DND-41 (cell line): ENCODE data around the gene CRYBB2.

ENCODE experiments used
- ATAC-seq: fragments of 200-7000 bp; cut with Tn5 transposase; 3 replicates; pipeline ENCODE4 v1.9.1; 2021; ENCODE audit warnings: low read depth; ENCODE audit not compliant: insufficient read depth
- DNase-seq: peaks from one replicate; pipeline ENCODE4 v3.0.0-alpha.2; 2020
- H2AFZ ChIP-seq: 2 replicates; pipeline ENCODE4 v1.6.0; 2012; ENCODE audit warnings: low read depth, low read length
- H3K27ac ChIP-seq: 2 replicates; pipeline ENCODE4 v1.5.1; 2012; ENCODE audit warnings: low read length, inconsistent platforms
- H3K27me3 ChIP-seq: fragments of 200-600 bp; sonication (generic); 2 replicates; pipeline ENCODE4 v1.6.0; 2012; ENCODE audit warnings: low read length, mild to moderate bottlenecking, inconsistent platforms; ENCODE audit not compliant: insufficient read depth, poor library complexity
- H3K36me3 ChIP-seq: 2 replicates; pipeline ENCODE4 v1.5.1; 2012; ENCODE audit warnings: low read length, inconsistent platforms; ENCODE audit not compliant: insufficient read depth
- H3K4me1 ChIP-seq: 2 replicates; pipeline ENCODE4 v1.5.1; 2012; ENCODE audit warnings: mild to moderate bottlenecking, low read length; ENCODE audit not compliant: insufficient read depth
- H3K4me2 ChIP-seq: 2 replicates; pipeline ENCODE4 v1.6.0; 2012; ENCODE audit warnings: mild to moderate bottlenecking, moderate library complexity, low read length, inconsistent platforms; ENCODE audit not compliant: insufficient read depth
- H3K4me3 ChIP-seq, 2 experiments: fragments of 200-600 bp in 1 of 2; shearing (Covaris generic) in 1 of 2; 2 replicates each; pipeline ENCODE4 v1.5.1; 2012 to 2016; ENCODE audit warnings: inconsistent platforms in 2 of 2, low read length in 2 of 2, mild to moderate bottlenecking in 2 of 2, low read depth in 1 of 2, moderate library complexity in 1 of 2
- H3K79me2 ChIP-seq: 2 replicates; pipeline ENCODE4 v1.6.0; 2012; ENCODE audit warnings: low read length, inconsistent platforms; ENCODE audit not compliant: insufficient read depth
- H3K9ac ChIP-seq: 2 replicates; pipeline ENCODE4 v1.6.0; 2012; ENCODE audit warnings: low read depth, mild to moderate bottlenecking, inconsistent platforms, low read length, moderate library complexity
- H3K9me3 ChIP-seq: 2 replicates; pipeline ENCODE4 v1.5.1; 2012; ENCODE audit warnings: low read length, moderate library complexity, mild to moderate bottlenecking, inconsistent platforms; ENCODE audit not compliant: insufficient read depth, severe bottlenecking
- H4K20me1 ChIP-seq: 2 replicates; pipeline ENCODE4 v1.6.0; 2012; ENCODE audit warnings: low read length; ENCODE audit not compliant: insufficient read depth
- EZH2 ChIP-seq: IDR thresholded peaks from 3 replicates; pipeline ENCODE4 v1.6.1; 2012; ENCODE audit warnings: borderline replicate concordance, low read depth, mild to moderate bottlenecking, moderate library complexity, low read length, inconsistent platforms; ENCODE audit not compliant: severe bottlenecking
- TF ChIP-seq, protein P1 (sequence below): IDR thresholded peaks from 2 replicates; pipeline ENCODE4 v1.5.1; 2012; ENCODE audit warnings: borderline replicate concordance, low read length, moderate library complexity, mild to moderate bottlenecking; ENCODE audit not compliant: poor library complexity, severe bottlenecking; ENCODE audit errors: extremely low read depth

Gene CRYBB2

DNA sequence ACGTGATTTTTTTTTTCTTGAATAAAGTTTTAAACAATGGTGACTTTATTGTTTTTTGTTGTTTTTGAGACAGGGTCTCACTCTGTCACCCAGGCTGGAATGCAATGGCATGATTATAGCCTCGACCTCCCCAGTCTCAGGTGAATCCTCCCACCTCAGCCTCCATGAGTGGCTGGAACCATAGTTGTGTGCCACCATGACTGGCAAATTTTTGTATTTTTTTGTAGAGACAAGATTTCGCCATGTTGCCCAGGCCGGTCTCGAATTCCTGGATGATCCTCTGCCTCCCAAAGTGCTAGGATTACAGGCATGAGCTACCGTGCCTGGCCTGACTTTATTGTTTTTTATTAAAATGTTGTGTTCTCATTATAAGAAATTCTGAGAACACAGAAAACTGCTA, 32.0 kb upstream of the CRYBB2 start:
- H3K27ac ChIP-seq = no peak overlapping the region
- H3K27me3 ChIP-seq = no peaks in the 10 kb centered on the region
- no peak overlapping the region for H3K4me3 ChIP-seq
- no peaks in the 10 kb centered on the region for H4K20me1 ChIP-seq
- no peak for ATAC-seq
- no peak overlapping the region for H3K4me2 ChIP-seq
- no peaks in the 10 kb centered on the region for H3K36me3 ChIP-seq
- no peak overlapping the region for H2AFZ ChIP-seq
- no peaks in the 10 kb centered on the region for H3K4me1 ChIP-seq
- no peaks in the 10 kb centered on the region for H3K79me2 ChIP-seq
- no peaks in the 10 kb centered on the region for H3K9me3 ChIP-seq
- H3K9ac ChIP-seq = no peak overlapping the region
- TF ChIP-seq, protein P1, sequence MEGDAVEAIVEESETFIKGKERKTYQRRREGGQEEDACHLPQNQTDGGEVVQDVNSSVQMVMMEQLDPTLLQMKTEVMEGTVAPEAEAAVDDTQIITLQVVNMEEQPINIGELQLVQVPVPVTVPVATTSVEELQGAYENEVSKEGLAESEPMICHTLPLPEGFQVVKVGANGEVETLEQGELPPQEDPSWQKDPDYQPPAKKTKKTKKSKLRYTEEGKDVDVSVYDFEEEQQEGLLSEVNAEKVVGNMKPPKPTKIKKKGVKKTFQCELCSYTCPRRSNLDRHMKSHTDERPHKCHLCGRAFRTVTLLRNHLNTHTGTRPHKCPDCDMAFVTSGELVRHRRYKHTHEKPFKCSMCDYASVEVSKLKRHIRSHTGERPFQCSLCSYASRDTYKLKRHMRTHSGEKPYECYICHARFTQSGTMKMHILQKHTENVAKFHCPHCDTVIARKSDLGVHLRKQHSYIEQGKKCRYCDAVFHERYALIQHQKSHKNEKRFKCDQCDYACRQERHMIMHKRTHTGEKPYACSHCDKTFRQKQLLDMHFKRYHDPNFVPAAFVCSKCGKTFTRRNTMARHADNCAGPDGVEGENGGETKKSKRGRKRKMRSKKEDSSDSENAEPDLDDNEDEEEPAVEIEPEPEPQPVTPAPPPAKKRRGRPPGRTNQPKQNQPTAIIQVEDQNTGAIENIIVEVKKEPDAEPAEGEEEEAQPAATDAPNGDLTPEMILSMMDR = no peak
- TF ChIP-seq EZH2 = no peak
- no peak for DNase-seq

DNA sequence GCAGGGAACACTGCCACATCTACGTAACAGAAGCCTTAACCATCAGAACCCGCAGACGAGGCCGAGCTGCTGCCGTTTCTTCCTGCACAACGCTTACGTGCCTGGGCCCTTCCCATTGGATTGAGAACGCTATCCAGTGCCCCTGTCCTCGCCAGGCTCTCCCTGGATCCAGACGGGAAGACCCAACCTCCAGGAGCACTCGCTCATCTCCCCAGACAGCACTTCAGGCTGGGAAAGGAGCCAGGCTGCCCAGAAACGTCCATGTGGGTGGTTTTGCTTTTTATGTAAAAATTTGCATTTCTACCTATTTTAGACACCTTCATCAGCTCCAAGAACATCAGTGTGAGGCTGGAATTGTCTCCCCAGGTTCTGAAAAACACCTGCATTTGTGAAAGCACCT, 27.0 kb upstream of the CRYBB2 start:
- no peaks in the 10 kb centered on the region for H3K4me1 ChIP-seq
- no peaks in the 10 kb centered on the region for H3K36me3 ChIP-seq
- TF ChIP-seq, protein P1 = no peak
- no peak for TF ChIP-seq EZH2
- H3K4me2 ChIP-seq = no peak overlapping the region
- no peaks in the 10 kb centered on the region for H3K27me3 ChIP-seq
- H3K9me3 ChIP-seq = no peaks in the 10 kb centered on the region
- no peak overlapping the region for H3K4me3 ChIP-seq
- no peaks in the 10 kb centered on the region for H3K79me2 ChIP-seq
- no peak overlapping the region for H3K27ac ChIP-seq
- DNase-seq (no peak), ATAC-seq (no peak)
- no peaks in the 10 kb centered on the region for H4K20me1 ChIP-seq
- H3K9ac ChIP-seq = no peak overlapping the region
- H2AFZ ChIP-seq = no peak overlapping the region

DNA sequence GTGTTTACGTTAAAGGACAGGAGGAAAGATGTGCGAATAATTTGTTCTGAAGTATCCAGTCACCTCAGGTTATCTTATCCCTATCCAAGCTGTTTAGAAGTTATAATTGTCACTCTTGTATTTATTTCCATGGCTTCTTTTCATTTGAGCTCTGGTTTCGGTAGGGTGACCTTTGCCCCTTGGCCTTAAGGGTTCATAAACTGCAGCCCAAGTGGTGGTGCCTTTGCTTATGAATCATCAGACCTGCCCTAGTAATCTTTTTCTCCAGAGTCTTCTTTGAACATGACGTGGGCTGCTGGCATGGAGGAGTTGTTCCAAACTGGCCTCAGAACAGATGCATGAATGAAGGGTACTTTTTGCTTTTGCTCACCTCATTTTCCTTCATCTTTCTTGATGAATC, 26.3 kb upstream of the CRYBB2 start:
- DNase-seq (no peak), ATAC-seq (no peak)
- TF ChIP-seq, protein P1 = no peak
- no peak for TF ChIP-seq EZH2
- no peaks in the 10 kb centered on the region for H3K9me3 ChIP-seq
- H3K4me2 ChIP-seq = no peak overlapping the region
- no peak overlapping the region for H3K4me3 ChIP-seq
- H3K79me2 ChIP-seq = no peaks in the 10 kb centered on the region
- H3K27ac ChIP-seq = no peak overlapping the region
- 0 out of 2 replicates have a peak, but pooled peaks cover 4% of the 10 kb centered on the region for H4K20me1 ChIP-seq
- H3K4me1 ChIP-seq = no peaks in the 10 kb centered on the region
- no peaks in the 10 kb centered on the region for H3K36me3 ChIP-seq
- no peak overlapping the region for H2AFZ ChIP-seq
- no peaks in the 10 kb centered on the region for H3K27me3 ChIP-seq
- no peak overlapping the region for H3K9ac ChIP-seq

DNA sequence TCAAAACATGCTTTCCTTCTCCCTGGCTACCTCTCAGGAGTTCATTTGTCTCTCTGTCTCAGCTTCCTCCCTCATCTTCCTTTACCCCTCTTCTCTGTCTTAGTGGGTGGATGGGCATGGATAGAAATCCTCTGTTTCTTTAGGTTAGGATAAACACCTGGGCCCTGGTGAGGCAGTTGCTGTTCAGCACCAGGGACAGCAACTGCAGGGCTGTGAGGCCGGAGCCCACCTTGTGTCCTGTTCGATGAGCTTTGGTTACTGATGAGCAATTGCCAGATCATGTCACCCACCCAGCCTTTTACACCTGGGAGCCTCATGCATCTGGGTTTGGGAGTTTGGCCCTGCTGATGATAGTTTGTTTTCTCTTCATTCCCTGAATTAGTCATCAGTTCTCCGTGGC, 25.9 kb upstream of the CRYBB2 start:
- Histone ChIP-seq H3K27ac (no peak overlapping the region), H3K27me3 (no peaks in the 10 kb centered on the region), H3K79me2 (no peaks in the 10 kb centered on the region), H3K4me3 (no peak overlapping the region), H3K9me3 (no peaks in the 10 kb centered on the region), H2AFZ (no peak overlapping the region), H3K36me3 (no peaks in the 10 kb centered on the region), H3K4me2 (no peak overlapping the region), H3K4me1 (no peaks in the 10 kb centered on the region), H3K9ac (no peak overlapping the region), H4K20me1 (0 out of 2 replicates have a peak, but pooled peaks cover 4% of the 10 kb centered on the region)
- peak; percentile 20 for DNase-seq
- ATAC-seq = no peak
- no peak for TF ChIP-seq EZH2
- TF ChIP-seq, protein P1 = no peak
